Transverse colon (tissue), 4 donors: ENCODE results near the gene CCDC82. TPM values are rescaled to one million over a fixed set of nuclear protein-coding genes. Genes with fewer than 3 reads are reported as not detected.
"Not testable (repeated sequence)": the region's sequence is repeated elsewhere in the genome, so short reads cannot be mapped to it uniquely, and the experiment has no call there.

Experiments used
- DNase-seq: peaks from one replicate; pipeline ENCODE4 v3.0.0-alpha.2; 2019
- H3K27ac ChIP-seq, 4 donors: fragments of 200-600 bp; sonication (generic); 2 replicates each; pipeline ENCODE4 v1.5.1; 2016 to 2018; ENCODE audit warnings: inconsistent platforms in 4 of 4
- H3K27me3 ChIP-seq: fragments of 200-600 bp; sonication (generic); 2 replicates; pipeline ENCODE4 v1.5.1; 2017; ENCODE audit warnings: inconsistent platforms
- H3K36me3 ChIP-seq, 4 donors: fragments of 200-600 bp; sonication (generic); 2 replicates each; pipeline ENCODE4 v1.5.1; 2017 to 2019; ENCODE audit warnings: inconsistent platforms in 4 of 4
- H3K4me1 ChIP-seq, 4 donors: fragments of 200-600 bp; sonication (generic); 2 replicates each; pipeline ENCODE4 v1.5.1; 2017 to 2020; ENCODE audit warnings: inconsistent platforms in 4 of 4
- H3K4me3 ChIP-seq, 4 donors: fragments of 200-600 bp; sonication (generic); 1 replicate in 1 of 4; 2 replicates in 3 of 4; pipeline versions ENCODE4 v1.5.1 to v1.6.1; 2017 to 2019; ENCODE audit warnings: inconsistent platforms in 4 of 4
- H3K9me3 ChIP-seq, 2 donors: fragments of 200-600 bp; sonication (generic); 2 replicates each; pipeline ENCODE4 v1.5.1; 2017 to 2019; ENCODE audit warnings: inconsistent platforms in 2 of 2
- EP300 ChIP-seq: sonication (generic); formaldehyde crosslinking; IDR thresholded peaks from one replicate; pipeline ENCODE4 v1.6.1; 2017; ENCODE audit warnings: antibody characterized with exemption, low read depth
- POLR2A ChIP-seq: fragments of 450-650 bp; IDR thresholded peaks from one replicate; pipeline ENCODE4 v1.6.1; 2016; ENCODE audit warnings: antibody characterized with exemption, mild to moderate bottlenecking, moderate library complexity
- POLR2AphosphoS5 ChIP-seq, 3 donors: sonication (generic); formaldehyde crosslinking; IDR thresholded peaks; one replicate each; pipeline ENCODE4 v1.6.1; 2016; ENCODE audit warnings: antibody characterized with exemption in 3 of 3
- WGBS, 2 donors: methylation state at CpG; one replicate each; pipeline ENCODE4 v1.1.5; 2018; ENCODE audit warnings: low coverage in 1 of 2; 5-methylcytosine and 5-hydroxymethylcytosine counted together
- in situ Hi-C, 4 donors: fragments of 200-750 bp; cut with MboI; loops; one replicate each; pipeline versions ENCODE4 v1.15.0 to v1.15.1; 2017; ENCODE audit warnings: low sequenced_read_pairs in 3 of 4, low pct_ligation_motif_present in 1 of 4, low pct_unique_long_range_greater_than_20kb in 1 of 4
- intact Hi-C: fragments of 100-400 bp; cut with DNase I; formaldehyde crosslinking; loops from one replicate; pipeline ENCODE4 v1.15.1; 2023; ENCODE audit warnings: low total_unique reads
- total RNA-seq, 4 donors: library from RNA; depleted of rRNA; stranded (reverse); fragments of >200 nt; gene quantifications; one replicate each; pipeline ENCODE4 v1.1.0, GENCODE V29; 2016
- TF ChIP-seq, protein P1 (sequence below), 5 experiments: fragments of 200-600 bp in 3 of 5; fragments of 450-650 bp in 2 of 5; sonication (generic) in 3 of 5; IDR thresholded peaks; 1 replicate in 2 of 5; 2 replicates in 3 of 5; pipeline ENCODE4 v1.5.1; 2016 to 2017; ENCODE audit warnings: antibody characterized with exemption in 5 of 5, inconsistent platforms in 3 of 5, mild to moderate bottlenecking in 2 of 5, moderate library complexity in 1 of 5

The CCDC82 gene
- 10 to 100 TPM in 3 of 4 donors, 1 to 10 TPM in 1; 9.6 to 41.1 (median 23.8) TPM for total RNA-seq

DNA sequence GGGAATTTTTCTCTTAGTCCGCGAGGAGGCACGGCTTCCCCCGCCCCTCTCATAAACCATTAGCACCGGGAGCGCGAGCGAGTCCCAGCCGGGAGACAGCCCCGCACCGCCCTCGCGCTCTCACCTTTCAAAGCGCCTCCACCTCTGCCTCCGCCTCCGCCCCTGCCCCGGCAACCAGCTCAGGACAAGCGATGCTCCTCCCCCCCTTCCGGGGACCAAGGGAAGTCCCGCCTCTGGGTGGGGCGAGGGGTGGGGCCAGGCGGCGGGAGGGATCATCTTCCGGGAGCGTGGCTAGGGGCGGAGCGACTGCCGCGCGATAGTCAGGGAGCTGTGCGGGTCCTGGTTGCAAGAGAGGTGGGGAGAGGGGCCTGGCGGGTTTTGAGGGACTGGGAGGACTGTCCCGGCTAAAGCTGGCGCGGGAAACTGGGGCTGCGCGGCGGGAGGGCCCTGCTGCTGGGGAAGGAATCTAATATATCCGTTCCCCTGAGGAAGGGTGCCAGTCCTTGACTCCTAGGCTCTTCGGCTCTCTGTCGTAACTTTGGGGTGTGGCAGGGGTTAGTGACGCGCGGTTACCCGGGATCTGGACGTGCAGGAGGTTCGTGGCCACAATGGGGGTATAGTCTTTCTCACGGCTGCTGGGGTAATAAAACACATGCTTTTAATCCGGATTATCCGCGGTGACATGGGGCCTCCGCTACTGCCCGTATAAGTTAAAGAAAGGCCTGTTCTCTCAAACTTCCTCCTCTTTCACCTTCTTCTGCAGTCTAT, at the start of gene CCDC82, which contains the start of gene JRKL:
Gene CCDC82 (minus strand): TSS at position 193 of the 768 bp plus-strand sequence. CDS start 5,165 bp downstream, outside the sequence.
Gene JRKL (plus strand): TSS at position 294 of the 768 bp plus-strand sequence. CDS start 637 bp downstream, outside the sequence.
- in situ Hi-C loops, result loop anchor here in 1 of 4 donors (25.0 kb wide), 1 partner anchor 553 kb away; no protein-coding TSS in a partner anchor
- WGBS, 2 donors, result 0% methylated on average over 53 of the region's 53 CpGs; no CpG with 5 or more reads in 1 of the 2 donors
- peaks cover 5 to 23% (median 17%) of the 10 kb centered on the region in 4 donors for H3K4me1 ChIP-seq
- intact Hi-C loops, result no loop called here
- peak; percentile 99 for DNase-seq
- TF ChIP-seq, protein P1, sequence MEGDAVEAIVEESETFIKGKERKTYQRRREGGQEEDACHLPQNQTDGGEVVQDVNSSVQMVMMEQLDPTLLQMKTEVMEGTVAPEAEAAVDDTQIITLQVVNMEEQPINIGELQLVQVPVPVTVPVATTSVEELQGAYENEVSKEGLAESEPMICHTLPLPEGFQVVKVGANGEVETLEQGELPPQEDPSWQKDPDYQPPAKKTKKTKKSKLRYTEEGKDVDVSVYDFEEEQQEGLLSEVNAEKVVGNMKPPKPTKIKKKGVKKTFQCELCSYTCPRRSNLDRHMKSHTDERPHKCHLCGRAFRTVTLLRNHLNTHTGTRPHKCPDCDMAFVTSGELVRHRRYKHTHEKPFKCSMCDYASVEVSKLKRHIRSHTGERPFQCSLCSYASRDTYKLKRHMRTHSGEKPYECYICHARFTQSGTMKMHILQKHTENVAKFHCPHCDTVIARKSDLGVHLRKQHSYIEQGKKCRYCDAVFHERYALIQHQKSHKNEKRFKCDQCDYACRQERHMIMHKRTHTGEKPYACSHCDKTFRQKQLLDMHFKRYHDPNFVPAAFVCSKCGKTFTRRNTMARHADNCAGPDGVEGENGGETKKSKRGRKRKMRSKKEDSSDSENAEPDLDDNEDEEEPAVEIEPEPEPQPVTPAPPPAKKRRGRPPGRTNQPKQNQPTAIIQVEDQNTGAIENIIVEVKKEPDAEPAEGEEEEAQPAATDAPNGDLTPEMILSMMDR (IDR thresholded peaks at IDR 0.05), result no peak
- TF ChIP-seq POLR2A (peak; percentile 96), POLR2AphosphoS5 (IDR thresholded peaks at IDR 0.05) (peak; percentile 93 to 96 (median 93)), EP300 (no peak)
- peak within 1 kb of the TSS; percentile 77 to 90 (median 84) for H3K4me3 ChIP-seq
- no peaks in the 10 kb centered on the region for H3K36me3 ChIP-seq
- peak within 1 kb of the TSS; percentile 87 to 91 (median 90) for H3K27ac ChIP-seq
- no peaks in the 10 kb centered on the region for H3K9me3 ChIP-seq
- no peaks in the 10 kb centered on the region for H3K27me3 ChIP-seq

DNA sequence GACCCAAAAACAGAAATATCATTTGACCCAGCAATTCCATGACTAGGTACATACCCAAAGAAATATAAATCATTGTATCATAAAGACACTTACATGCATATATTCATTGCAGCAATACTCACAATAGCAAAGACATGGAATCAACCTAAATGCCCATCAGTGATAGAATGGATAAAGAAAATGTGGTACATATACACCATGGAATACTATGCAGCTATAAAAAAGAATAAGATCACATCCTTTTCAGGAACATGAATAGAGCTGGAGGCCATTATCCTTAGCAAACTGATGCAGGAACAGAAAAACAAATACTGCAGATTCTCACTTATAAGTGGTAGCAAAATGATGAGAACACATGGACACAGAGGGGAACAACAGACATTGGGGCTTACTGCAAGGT, 42.9 kb upstream of the CCDC82 start:
- intact Hi-C loops, DNase-seq, H3K36me3 ChIP-seq, H3K4me1 ChIP-seq, H3K27ac ChIP-seq, H3K9me3 ChIP-seq, H3K4me3 ChIP-seq: not testable (repeated sequence)
- peaks cover 27% of the 10 kb centered on the region for H3K27me3 ChIP-seq
- in situ Hi-C loops, result loop anchor here in 1 of 4 donors (25.0 kb wide), 1 partner anchor 1270 kb away; no protein-coding TSS in a partner anchor

DNA sequence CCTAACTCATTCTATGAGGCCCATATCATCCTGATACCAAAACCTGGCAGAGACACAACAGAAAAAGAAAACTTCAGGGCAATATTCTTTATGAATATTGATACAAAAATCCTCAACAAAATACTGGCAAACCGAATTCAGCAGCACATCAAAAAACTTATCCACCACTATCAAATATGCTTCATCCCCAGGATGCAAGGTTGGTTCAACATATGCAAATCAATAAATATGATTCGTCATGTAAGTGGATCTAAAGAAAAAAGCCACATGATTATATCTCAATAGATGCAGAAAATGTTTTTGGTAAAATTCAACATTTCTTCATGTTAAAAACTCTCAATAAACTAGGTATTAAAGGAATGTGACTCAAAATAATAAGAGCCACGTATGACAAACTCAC, 41.0 kb upstream of the CCDC82 start:
- WGBS, 2 donors, result 65 to 88% methylated on average over 3 of the region's 3 CpGs
- H3K36me3 ChIP-seq, result no peaks in the 10 kb centered on the region
- no peaks in the 10 kb centered on the region for H3K4me1 ChIP-seq
- in situ Hi-C loops (loop anchor here in 1 of 4 donors (25.0 kb wide), 1 partner anchor 1268 kb away; no protein-coding TSS in a partner anchor), intact Hi-C loops (no loop called here)
- no peak for DNase-seq
- H3K9me3 ChIP-seq, result peaks cover 0 to 7% of the 10 kb centered on the region in 2 donors
- H3K27me3 ChIP-seq, result peaks cover 41% of the 10 kb centered on the region
- no peak overlapping the region for H3K27ac ChIP-seq
- H3K4me3 ChIP-seq, result no peak overlapping the region
- TF ChIP-seq EP300 (no peak), POLR2A (no peak), POLR2AphosphoS5 (IDR thresholded peaks at IDR 0.05) (no peak)
- TF ChIP-seq, protein P1 (IDR thresholded peaks at IDR 0.05), result no peak

DNA sequence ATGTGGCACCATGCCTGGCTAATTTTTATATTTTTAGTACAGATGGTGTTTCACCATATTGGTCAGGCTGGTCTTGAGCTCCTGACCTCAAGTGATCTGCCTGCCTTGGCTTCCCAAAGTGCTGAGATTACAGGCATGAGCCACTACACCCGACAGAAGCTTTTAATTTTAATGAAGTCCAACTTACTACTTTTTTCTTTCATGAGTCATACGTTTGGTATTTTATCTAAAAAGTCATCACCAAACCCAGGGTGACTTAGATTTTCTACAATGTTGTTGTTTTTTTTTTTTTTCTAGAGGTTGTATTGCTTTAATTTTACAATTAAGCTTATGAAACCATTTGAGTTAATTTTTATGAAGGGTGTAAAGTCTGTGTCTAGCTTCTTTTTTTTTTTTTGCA, 35.0 kb upstream of the CCDC82 start:
- no peak for DNase-seq
- intact Hi-C loops, result no loop called here
- TF ChIP-seq POLR2AphosphoS5 (IDR thresholded peaks at IDR 0.05) (no peak), POLR2A (no peak)
- H3K4me3 ChIP-seq, result no peak overlapping the region
- in situ Hi-C loops, result loop anchor here in 1 of 4 donors (25.0 kb wide), 1 partner anchor 1262 kb away; no protein-coding TSS in a partner anchor
- no peaks in the 10 kb centered on the region for H3K9me3 ChIP-seq
- H3K36me3 ChIP-seq, result no peaks in the 10 kb centered on the region
- WGBS, 2 donors, result 18 to 45% methylated on average over 2 of the region's 2 CpGs
- H3K4me1 ChIP-seq, result no peaks in the 10 kb centered on the region
- no peak overlapping the region for H3K27ac ChIP-seq
- H3K27me3 ChIP-seq, result peaks cover 55% of the 10 kb centered on the region

GRCh38 chr11:96413408-96413807, 23.7 kb upstream of the CCDC82 start:
- intact Hi-C loops, result no loop called here
- in situ Hi-C loops, result no loop called here
- no peak for DNase-seq
- Histone ChIP-seq H3K36me3 (no peaks in the 10 kb centered on the region), H3K9me3 (no peaks in the 10 kb centered on the region), H3K4me3 (no peak overlapping the region), H3K27me3 (no peaks in the 10 kb centered on the region), H3K27ac (no peak overlapping the region), H3K4me1 (no peaks in the 10 kb centered on the region)
- TF ChIP-seq, protein P1 (IDR thresholded peaks at IDR 0.05), result no peak
- TF ChIP-seq EP300 (no peak), POLR2AphosphoS5 (IDR thresholded peaks at IDR 0.05) (no peak), POLR2A (no peak)
